ENCODE results near the gene PTPRS. TPM values are rescaled to one million over a fixed set of nuclear protein-coding genes. Genes with fewer than 3 reads are reported as not detected.

The PTPRS gene
- polyA plus RNA-seq, 3 donors: 0.03 TPM; not detected in 2

- H3K27me3 ChIP-seq (ENCODE audit: control insufficient read depth in 2 of 2, insufficient read depth in 2 of 2, low read length in 2 of 2): peaks cover 19 to 60% of the 10 kb centered on the region in 2 donors
- no peaks in the 10 kb centered on the region for H3K79me2 ChIP-seq (ENCODE audit: insufficient read depth, low read length)
- H3K9me3 ChIP-seq (replicated peaks in 1 of 2; ENCODE audit: control insufficient read depth in 1 of 2, insufficient read depth in 1 of 2, low read length in 2 of 2): peaks cover 0 to 4% of the 10 kb centered on the region in 2 donors
- H3K9ac ChIP-seq (ENCODE audit: insufficient read depth, low read length, poor library complexity, severe bottlenecking): no peak overlapping the region
- H3K4me3 ChIP-seq (replicated peaks in 1 of 3; ENCODE audit: low read depth in 2 of 3, low read length in 3 of 3): no peak overlapping the region
- Mint-ChIP-seq H3K36me3 (peaks cover 0 to 8% of the 10 kb centered on the region in 2 donors), H3K9me3 (peaks cover 4 to 18% (median 15%) of the 10 kb centered on the region in 7 donors), H3K27ac (no peak overlapping the region), H3K27me3 (ENCODE audit: low read depth in 3 of 3) (peaks cover 53 to 75% (median 60%) of the 10 kb centered on the region in 3 donors), H3K4me1 (peaks cover 10% of the 10 kb centered on the region), H3K4me3 (peak overlapping the region; percentile 10 to 80)
- no peak for DNase-seq
- no peak for TF ChIP-seq CTCF (IDR thresholded peaks at IDR 0.05)
- WGBS (ENCODE audit: insufficient coverage): 91% methylated on average over 8 of the region's 13 CpGs
- H3K36me3 ChIP-seq (replicated peaks in 1 of 2; ENCODE audit: control insufficient read depth in 1 of 2, insufficient read depth in 2 of 2, low read length in 2 of 2): no peaks in the 10 kb centered on the region
- H4K20me1 ChIP-seq (ENCODE audit: insufficient read depth, low read length): no peaks in the 10 kb centered on the region
- H3K4me1 ChIP-seq (ENCODE audit: control insufficient read depth in 1 of 2, insufficient read depth in 2 of 2, low read length in 2 of 2): no peaks in the 10 kb centered on the region
- no peak overlapping the region for H3K4me2 ChIP-seq (replicated peaks; ENCODE audit: extremely low read depth, low read length, poor library complexity, severe bottlenecking)
- intact Hi-C loops (cut with micrococcal nuclease): no loop called here
- H2AFZ ChIP-seq (ENCODE audit: insufficient read depth, low read depth, low read length, poor library complexity, severe bottlenecking): no peak overlapping the region
- H3K27ac ChIP-seq (ENCODE audit: low read depth in 1 of 2, low read length in 2 of 2): no peak overlapping the region
Measured at GRCh38 chr19:5341448-5341820, 822 bp upstream of the PTPRS start.

- DNase-seq: no peak
- no peaks in the 10 kb centered on the region for H3K4me1 ChIP-seq (ENCODE audit: control insufficient read depth in 1 of 2, insufficient read depth in 2 of 2, low read length in 2 of 2)
- Mint-ChIP-seq H3K36me3 (peaks cover 0 to 10% of the 10 kb centered on the region in 2 donors), H3K27ac (no peak overlapping the region), H3K4me3 (peak overlapping the region; percentile 75 to 88), H3K9me3 (peaks cover 4 to 19% (median 15%) of the 10 kb centered on the region in 7 donors), H3K4me1 (peaks cover 11% of the 10 kb centered on the region), H3K27me3 (ENCODE audit: low read depth in 3 of 3) (peaks cover 56 to 79% (median 71%) of the 10 kb centered on the region in 3 donors)
- peak overlapping the region in 2 of 3 experiments; percentile 7 to 61 for H3K4me3 ChIP-seq (replicated peaks in 1 of 3; ENCODE audit: low read depth in 2 of 3, low read length in 3 of 3)
- H4K20me1 ChIP-seq (ENCODE audit: insufficient read depth, low read length): no peaks in the 10 kb centered on the region
- under 1% methylated on average over 73 of the region's 73 CpGs for WGBS (ENCODE audit: insufficient coverage)
- no peaks in the 10 kb centered on the region for H3K36me3 ChIP-seq (replicated peaks in 1 of 2; ENCODE audit: control insufficient read depth in 1 of 2, insufficient read depth in 2 of 2, low read length in 2 of 2)
- no peaks in the 10 kb centered on the region for H3K79me2 ChIP-seq (ENCODE audit: insufficient read depth, low read length)
- TF ChIP-seq CTCF (IDR thresholded peaks at IDR 0.05): no peak
- H3K27ac ChIP-seq (ENCODE audit: low read depth in 1 of 2, low read length in 2 of 2): no peak overlapping the region
- no peak overlapping the region for H2AFZ ChIP-seq (ENCODE audit: insufficient read depth, low read depth, low read length, poor library complexity, severe bottlenecking)
- H3K27me3 ChIP-seq (ENCODE audit: control insufficient read depth in 2 of 2, insufficient read depth in 2 of 2, low read length in 2 of 2): peaks cover 19 to 70% of the 10 kb centered on the region in 2 donors
- peak overlapping the region; percentile 68 for H3K4me2 ChIP-seq (replicated peaks; ENCODE audit: extremely low read depth, low read length, poor library complexity, severe bottlenecking)
- no peak overlapping the region for H3K9ac ChIP-seq (ENCODE audit: insufficient read depth, low read length, poor library complexity, severe bottlenecking)
- intact Hi-C loops (cut with micrococcal nuclease): no loop called here
- peaks cover 0 to 4% of the 10 kb centered on the region in 2 donors for H3K9me3 ChIP-seq (replicated peaks in 1 of 2; ENCODE audit: control insufficient read depth in 1 of 2, insufficient read depth in 1 of 2, low read length in 2 of 2)
Measured at GRCh38 chr19:5339950-5340636, 519 bp downstream of the PTPRS start.
